ENCODE data around the gene FBH1. TPM values are rescaled to one million over a fixed set of nuclear protein-coding genes. Genes with fewer than 3 reads are reported as not detected.
"Not testable (repeated sequence)": the region's sequence is repeated elsewhere in the genome, so short reads cannot be mapped to it uniquely, and the experiment has no call there.

The FBH1 gene
- total and polyA plus RNA-seq, 7 experiments from 2014 or later, result 59.9 to 105 (median 78.6) TPM

- H3K27ac Mint-ChIP-seq, result no peak overlapping the region
- no peaks in the 10 kb centered on the region for H3K27me3 Mint-ChIP-seq
- no peaks in the 10 kb centered on the region for H3K9me3 Mint-ChIP-seq
- DNase-seq (no peak), ATAC-seq (no peak)
- intact Hi-C loops (cut with micrococcal nuclease), result no loop called here
- ChIA-PET POLR2A (no interaction called here), CTCF (no interaction called here)
- Histone ChIP-seq H3K9me3 (ENCODE audit: control insufficient read depth in 2 of 3, low read length in 3 of 3) (no peaks in the 10 kb centered on the region), H3K27ac (ENCODE audit: low read depth, low read length) (no peak overlapping the region), H3K36me3 (ENCODE audit: control insufficient read depth in 2 of 3, insufficient read depth in 3 of 3, low read length in 3 of 3) (peaks cover 0 to 20% (median 4%) of the 10 kb centered on the region in 3 experiments), H3K4me3 (ENCODE audit: low read length) (no peak overlapping the region), H3K4me1 (ENCODE audit: control insufficient read depth in 2 of 2, insufficient read depth in 2 of 2, low read length in 2 of 2) (no peaks in the 10 kb centered on the region), H3K27me3 (ENCODE audit: control insufficient read depth in 2 of 2, insufficient read depth in 2 of 2, low read length in 2 of 2) (no peaks in the 10 kb centered on the region)
- peaks cover 0 to 22% (median 9%) of the 10 kb centered on the region in 5 donors for H3K36me3 Mint-ChIP-seq
- H3K4me1 Mint-ChIP-seq, result no peaks in the 10 kb centered on the region
- H3K4me3 Mint-ChIP-seq, result no peak overlapping the region
Measured at GRCh38 chr10:5959142-5959541, 69.1 kb downstream of the FBH1 start.

- Histone ChIP-seq H3K9me3 (ENCODE audit: control insufficient read depth in 2 of 3, low read length in 3 of 3) (no peaks in the 10 kb centered on the region), H3K27ac (ENCODE audit: low read depth, low read length) (no peak overlapping the region), H3K4me1 (ENCODE audit: control insufficient read depth in 2 of 2, insufficient read depth in 2 of 2, low read length in 2 of 2) (no peaks in the 10 kb centered on the region), H3K27me3 (ENCODE audit: control insufficient read depth in 2 of 2, insufficient read depth in 2 of 2, low read length in 2 of 2) (no peaks in the 10 kb centered on the region), H3K4me3 (ENCODE audit: low read length) (no peak overlapping the region), H3K36me3 (ENCODE audit: control insufficient read depth in 2 of 3, insufficient read depth in 3 of 3, low read length in 3 of 3) (peaks cover 0 to 20% (median 6%) of the 10 kb centered on the region in 3 experiments)
- no peak overlapping the region for H3K27ac Mint-ChIP-seq
- ATAC-seq (no peak), DNase-seq (no peak)
- no peaks in the 10 kb centered on the region for H3K4me1 Mint-ChIP-seq
- H3K4me3 Mint-ChIP-seq, result no peak overlapping the region
- ChIA-PET CTCF (no interaction called here), POLR2A (no interaction called here)
- H3K36me3 Mint-ChIP-seq, result peaks cover 0 to 23% (median 9%) of the 10 kb centered on the region in 5 donors
- no peaks in the 10 kb centered on the region for H3K9me3 Mint-ChIP-seq
- intact Hi-C loops (cut with micrococcal nuclease), result no loop called here
- no peaks in the 10 kb centered on the region for H3K27me3 Mint-ChIP-seq
Measured at GRCh38 chr10:5959581-5960069, 69.6 kb downstream of the FBH1 start.

- H3K9me3 Mint-ChIP-seq, result no peaks in the 10 kb centered on the region
- peaks cover 0 to 23% (median 9%) of the 10 kb centered on the region in 5 donors for H3K36me3 Mint-ChIP-seq
- no peak overlapping the region for H3K4me3 ChIP-seq (ENCODE audit: low read length)
- peaks cover 0 to 20% (median 6%) of the 10 kb centered on the region in 3 experiments for H3K36me3 ChIP-seq (ENCODE audit: control insufficient read depth in 2 of 3, insufficient read depth in 3 of 3, low read length in 3 of 3)
- ChIA-PET POLR2A (no interaction called here), CTCF (no interaction called here)
- intact Hi-C loops (cut with micrococcal nuclease), result no loop called here
- no peaks in the 10 kb centered on the region for H3K27me3 Mint-ChIP-seq
- H3K27ac ChIP-seq (ENCODE audit: low read depth, low read length), result no peak overlapping the region
- no peaks in the 10 kb centered on the region for H3K4me1 ChIP-seq (ENCODE audit: control insufficient read depth in 2 of 2, insufficient read depth in 2 of 2, low read length in 2 of 2)
- peaks cover 0 to 1% (median 0%) of the 10 kb centered on the region in 7 donors for H3K4me1 Mint-ChIP-seq
- H3K27ac Mint-ChIP-seq, result no peak overlapping the region
- no peak for ATAC-seq
- H3K9me3 ChIP-seq (ENCODE audit: control insufficient read depth in 2 of 3, low read length in 3 of 3), result no peaks in the 10 kb centered on the region
- no peaks in the 10 kb centered on the region for H3K27me3 ChIP-seq (ENCODE audit: control insufficient read depth in 2 of 2, insufficient read depth in 2 of 2, low read length in 2 of 2)
- no peak for DNase-seq
- no peak overlapping the region for H3K4me3 Mint-ChIP-seq
Measured at GRCh38 chr10:5960070-5960972, 70.3 kb downstream of the FBH1 start.

- H3K36me3 ChIP-seq (ENCODE audit: control insufficient read depth in 2 of 3, insufficient read depth in 3 of 3, low read length in 3 of 3), result peaks cover 0 to 22% (median 6%) of the 10 kb centered on the region in 3 experiments
- H3K27ac Mint-ChIP-seq; H3K4me1 ChIP-seq (ENCODE audit: control insufficient read depth in 2 of 2, insufficient read depth in 2 of 2, low read length in 2 of 2); CTCF ChIA-PET; DNase-seq; H3K4me3 Mint-ChIP-seq; H3K27me3 Mint-ChIP-seq; POLR2A ChIA-PET; intact Hi-C loops (cut with micrococcal nuclease); H3K9me3 ChIP-seq (ENCODE audit: control insufficient read depth in 2 of 3, low read length in 3 of 3); H3K4me3 ChIP-seq (ENCODE audit: low read length); ATAC-seq; H3K4me1 Mint-ChIP-seq; H3K27ac ChIP-seq (ENCODE audit: low read depth, low read length); H3K27me3 ChIP-seq (ENCODE audit: control insufficient read depth in 2 of 2, insufficient read depth in 2 of 2, low read length in 2 of 2); H3K9me3 Mint-ChIP-seq: not testable (repeated sequence)
- peaks cover 0 to 23% (median 9%) of the 10 kb centered on the region in 5 donors for H3K36me3 Mint-ChIP-seq
Measured at GRCh38 chr10:5960973-5961275, 70.9 kb downstream of the FBH1 start.

GRCh38 chr10:5961405-5962100 is 71.5 kb downstream of the FBH1 start:
- H3K4me3 Mint-ChIP-seq, result no peak overlapping the region
- peaks cover 0 to 23% (median 9%) of the 10 kb centered on the region in 5 donors for H3K36me3 Mint-ChIP-seq
- H3K27ac Mint-ChIP-seq, result no peak overlapping the region
- ChIA-PET CTCF (no interaction called here), POLR2A (interaction anchor here (0.6 kb wide), 1 partner anchor 367 kb away, joined by 3 read pairs; no protein-coding TSS in a partner anchor)
- intact Hi-C loops (cut with micrococcal nuclease), result no loop called here
- DNase-seq, result no peak
- Histone ChIP-seq H3K27me3 (ENCODE audit: control insufficient read depth in 2 of 2, insufficient read depth in 2 of 2, low read length in 2 of 2) (no peaks in the 10 kb centered on the region), H3K9me3 (ENCODE audit: control insufficient read depth in 2 of 3, low read length in 3 of 3) (no peaks in the 10 kb centered on the region), H3K4me3 (ENCODE audit: low read length) (no peak overlapping the region), H3K4me1 (ENCODE audit: control insufficient read depth in 2 of 2, insufficient read depth in 2 of 2, low read length in 2 of 2) (no peaks in the 10 kb centered on the region), H3K36me3 (ENCODE audit: control insufficient read depth in 2 of 3, insufficient read depth in 3 of 3, low read length in 3 of 3) (peaks cover 0 to 24% (median 6%) of the 10 kb centered on the region in 3 experiments), H3K27ac (ENCODE audit: low read depth, low read length) (no peak overlapping the region)
- peaks cover 0 to 3% (median 0%) of the 10 kb centered on the region in 7 donors for H3K4me1 Mint-ChIP-seq
- H3K9me3 Mint-ChIP-seq, result no peaks in the 10 kb centered on the region
- no peaks in the 10 kb centered on the region for H3K27me3 Mint-ChIP-seq
- no peak for ATAC-seq

GRCh38 chr10:5962358-5962940 is 72.4 kb downstream of the FBH1 start:
- peaks cover 0 to 23% (median 9%) of the 10 kb centered on the region in 5 donors for H3K36me3 Mint-ChIP-seq
- H3K27ac ChIP-seq (ENCODE audit: low read depth, low read length); H3K4me3 Mint-ChIP-seq; CTCF ChIA-PET; H3K9me3 Mint-ChIP-seq; H3K27ac Mint-ChIP-seq; H3K27me3 ChIP-seq (ENCODE audit: control insufficient read depth in 2 of 2, insufficient read depth in 2 of 2, low read length in 2 of 2); H3K27me3 Mint-ChIP-seq; H3K9me3 ChIP-seq (ENCODE audit: control insufficient read depth in 2 of 3, low read length in 3 of 3); intact Hi-C loops (cut with micrococcal nuclease); ATAC-seq; H3K4me1 ChIP-seq (ENCODE audit: control insufficient read depth in 2 of 2, insufficient read depth in 2 of 2, low read length in 2 of 2); H3K4me1 Mint-ChIP-seq; DNase-seq; H3K4me3 ChIP-seq (ENCODE audit: low read length): not testable (repeated sequence)
- H3K36me3 ChIP-seq (ENCODE audit: control insufficient read depth in 2 of 3, insufficient read depth in 3 of 3, low read length in 3 of 3), result peaks cover 0 to 24% (median 6%) of the 10 kb centered on the region in 3 experiments
- POLR2A ChIA-PET, result interaction anchor here (0.7 kb wide), 1 partner anchor 444 kb away, joined by 3 read pairs; no protein-coding TSS in a partner anchor
